Measurements from ENCODE around the gene ASCL1. TPM values are rescaled to one million over a fixed set of nuclear protein-coding genes. Genes with fewer than 3 reads are reported as not detected.

Gene ASCL1
- polyA plus RNA-seq, 1 of the 3 experiments (the other 2 are of a cell fraction) = 0.21 TPM

- Histone ChIP-seq H3K79me2 (ENCODE audit: insufficient read depth) (no peaks in the 10 kb centered on the region), H3K4me3 (ENCODE audit: low read depth in 2 of 2, low read length in 1 of 2) (no peak overlapping the region), H3K36me3 (replicated peaks in 1 of 2; ENCODE audit: control insufficient read depth in 1 of 2, insufficient read depth in 2 of 2, low read length in 1 of 2) (no peaks in the 10 kb centered on the region), H3F3A (replicated peaks; ENCODE audit: insufficient read depth) (no peaks in the 10 kb centered on the region), H3K27me3 (ENCODE audit: insufficient read depth) (no peaks in the 10 kb centered on the region; the same call in 1 of the 2 replicates), H3K27ac (ENCODE audit: low read depth in 2 of 2, low read length in 1 of 2) (no peak overlapping the region), H4K20me1 (ENCODE audit: insufficient read depth) (no peaks in the 10 kb centered on the region), H3K9me2 (no peaks in the 10 kb centered on the region), H2AFZ (ENCODE audit: low read depth) (no peak overlapping the region), H3K4me2 (no peak overlapping the region), H3K9me3 (no peaks in the 10 kb centered on the region), H3K9ac (no peak overlapping the region), H3K4me1 (ENCODE audit: control insufficient read depth in 1 of 2, insufficient read depth in 2 of 2, low read depth in 1 of 2, low read length in 1 of 2) (peaks cover 0 to 4% of the 10 kb centered on the region in 2 experiments; a peak in 1 of 4 replicates)
- no peak for DNase-seq
- no peak for TF ChIP-seq JUND (IDR thresholded peaks at IDR 0.05)
- no peak for TF ChIP-seq MEF2A (IDR thresholded peaks at IDR 0.05; ENCODE audit: borderline replicate concordance, low read depth)
- no peak for TF ChIP-seq EP300 (IDR thresholded peaks at IDR 0.05; ENCODE audit: borderline replicate concordance in 1 of 2, low read depth in 1 of 2, low read length in 1 of 2)
- TF ChIP-seq NRF1 (IDR thresholded peaks at IDR 0.05; ENCODE audit: low read depth, low read length) = no peak
- no peak for TF ChIP-seq IRF3 (IDR thresholded peaks at IDR 0.05; ENCODE audit: low read depth, low read length)
- TF ChIP-seq FOXJ3 (CRISPR knock-in tag; IDR thresholded peaks at IDR 0.05) = no peak
- no peak for TF ChIP-seq SMC3 (IDR thresholded peaks at IDR 0.05; ENCODE audit: low read depth, low read length)
- TF ChIP-seq USF2 (IDR thresholded peaks at IDR 0.05; ENCODE audit: borderline replicate concordance, low read depth, low read length) = no peak
- no peak for TF ChIP-seq TCF12 (IDR thresholded peaks at IDR 0.05)
- TF ChIP-seq, protein P1, sequence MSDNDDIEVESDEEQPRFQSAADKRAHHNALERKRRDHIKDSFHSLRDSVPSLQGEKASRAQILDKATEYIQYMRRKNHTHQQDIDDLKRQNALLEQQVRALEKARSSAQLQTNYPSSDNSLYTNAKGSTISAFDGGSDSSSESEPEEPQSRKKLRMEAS (IDR thresholded peaks at IDR 0.05; ENCODE audit: low read depth) = no peak
- TF ChIP-seq RFX5 (IDR thresholded peaks at IDR 0.05; ENCODE audit: low read length) = no peak
- TF ChIP-seq CHD2 (IDR thresholded peaks at IDR 0.05; ENCODE audit: low read length, partially characterized antibody) = no peak
- no peak for TF ChIP-seq POLR2AphosphoS5 (IDR thresholded peaks at IDR 0.05; ENCODE audit: low read depth, low read length)
- TF ChIP-seq GABPA (IDR thresholded peaks at IDR 0.05; ENCODE audit: low read depth) = no peak
- TF ChIP-seq CTCF (IDR thresholded peaks at IDR 0.05) = no peak
- ChIA-PET CTCF (interaction anchor here (2.0 kb wide), 1 partner anchor 14 kb away, joined by 9 read pairs; no protein-coding TSS in a partner anchor), POLR2A (no interaction called here)
- 9% methylated on average over 3 of the region's 3 CpGs for WGBS (ENCODE audit: low lambda C conversion rate)
Observed at GRCh38 chr12:102962986-102963385, 5.5 kb downstream of the ASCL1 start.
